Stimulated activated CD8-positive, alpha-beta memory T cell treated with anti-CD3 and anti-CD28 coated beads, Interleukin-4, amount 100 ng/mL, for 24 hours (primary cell): ENCODE data around the gene PDZD7.
A peak's percentile ranks its signal among the peaks of the same experiment; 100 is the strongest.

ENCODE experiments used
- DNase-seq: peaks from one replicate; pipeline ENCODE4 v3.0.0-alpha.2; 2020; ENCODE audit warnings: low read depth

The PDZD7 gene

DNA sequence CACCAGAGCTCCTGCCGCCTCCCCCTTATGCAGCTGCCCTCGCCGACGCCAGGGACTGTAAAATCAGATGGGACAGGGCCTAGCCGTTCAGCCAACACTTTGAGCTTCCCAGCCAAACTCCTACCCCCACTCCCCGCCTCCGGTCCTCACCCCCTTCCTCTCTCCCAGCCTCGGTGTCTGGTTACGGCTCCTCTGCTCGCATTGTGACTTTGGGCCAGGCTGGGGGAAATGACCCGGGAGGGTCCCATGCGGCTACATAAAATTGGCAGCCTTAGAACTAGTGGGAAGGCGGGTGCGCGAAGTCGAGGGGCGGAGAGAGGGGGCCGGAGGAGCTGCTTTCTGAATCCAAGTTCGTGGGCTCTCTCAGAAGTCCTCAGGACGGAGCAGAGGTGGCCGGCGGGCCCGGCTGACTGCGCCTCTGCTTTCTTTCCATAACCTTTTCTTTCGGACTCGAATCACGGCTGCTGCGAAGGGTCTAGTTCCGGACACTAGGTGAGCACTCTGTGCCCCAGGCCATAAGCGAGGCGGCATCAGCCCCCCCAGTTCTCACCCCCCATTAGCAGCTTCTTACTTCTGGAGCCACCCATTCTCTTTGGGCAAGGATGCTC is 30.8 kb upstream of the PDZD7 start, which contains the start of gene KAZALD1:
Gene KAZALD1 (plus strand): TSS at position 366 of the 608 bp plus-strand sequence. CDS start 604 bp downstream, outside the sequence.
- no peak for DNase-seq

DNA sequence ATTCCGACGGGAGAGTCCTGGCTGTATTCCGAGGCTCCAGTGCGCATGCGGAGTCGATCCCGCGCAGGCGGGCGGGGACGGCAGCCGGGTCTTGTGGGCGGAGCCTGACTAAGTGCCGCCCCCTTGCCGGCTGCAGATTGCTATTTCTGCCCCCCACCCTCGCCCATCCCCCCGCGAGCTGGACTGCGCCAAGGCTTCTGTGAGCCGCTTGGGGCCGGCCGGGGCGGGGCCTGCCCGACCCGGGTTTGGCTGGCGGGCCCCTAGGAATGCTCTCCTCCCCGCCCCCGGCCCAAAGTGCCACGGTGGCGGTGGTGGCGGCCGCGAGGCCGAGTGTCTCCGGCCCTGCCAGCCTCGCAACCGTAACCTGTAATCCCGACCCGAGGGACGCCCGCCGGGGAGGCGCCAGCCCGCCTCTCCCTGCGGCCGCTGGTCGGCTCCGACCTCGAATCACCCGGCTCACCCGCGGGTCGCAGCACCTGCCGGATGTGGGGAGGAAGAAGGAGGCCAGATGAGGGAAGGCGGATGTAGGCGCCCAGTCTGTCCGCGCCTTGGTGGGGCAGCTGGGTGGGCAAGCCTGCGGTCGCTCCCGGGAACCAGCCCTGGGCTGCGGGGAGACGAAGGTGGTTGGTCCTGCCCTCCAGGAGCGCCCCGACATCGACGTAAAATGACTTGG is 30.2 kb upstream of the PDZD7 start:
- peak; percentile 85 for DNase-seq

DNA sequence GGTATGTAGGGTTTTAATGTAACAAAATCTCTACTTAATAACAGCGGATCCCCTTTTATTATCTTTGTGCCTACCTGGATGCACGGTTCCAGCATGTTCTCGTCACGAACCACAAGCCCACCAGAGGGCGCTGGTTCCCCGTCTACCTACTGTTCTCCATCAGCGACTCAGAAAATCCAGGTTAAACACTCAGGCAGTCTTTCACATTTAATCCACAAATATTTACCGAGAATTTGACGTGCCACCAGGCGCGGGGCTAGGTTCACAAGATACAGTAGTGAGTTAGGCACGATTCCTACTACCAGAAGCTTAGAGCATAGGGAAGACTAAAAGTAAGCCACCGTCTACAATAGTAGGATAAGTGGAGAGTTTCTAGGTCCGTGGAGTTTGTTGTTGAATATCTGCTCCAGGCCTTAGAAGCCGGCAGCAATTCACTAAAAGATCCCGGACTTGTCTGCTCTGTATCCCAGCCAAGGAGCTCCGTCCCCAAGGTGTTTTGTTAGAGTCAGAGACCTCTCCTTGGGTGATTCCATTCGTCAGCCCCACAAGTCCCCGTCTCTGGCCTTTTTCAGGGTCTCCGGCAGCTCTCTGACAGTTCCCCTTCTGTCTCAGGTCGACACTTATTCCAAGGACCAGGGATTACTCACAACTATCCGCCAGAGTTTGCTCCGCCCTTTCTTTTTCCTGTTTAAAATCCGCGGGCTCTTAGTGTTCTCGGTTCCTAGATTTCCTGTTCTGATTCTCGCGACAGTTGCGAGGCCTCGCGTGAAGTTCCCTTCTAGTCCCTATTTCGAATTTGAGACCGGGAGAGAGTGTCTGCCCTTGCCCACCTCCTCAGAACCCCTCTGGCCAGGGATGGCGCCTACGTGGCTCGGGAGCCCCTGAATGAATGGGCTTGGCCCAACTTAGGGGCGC is 29.4 kb upstream of the PDZD7 start:
- DNase-seq: peak; percentile 85

DNA sequence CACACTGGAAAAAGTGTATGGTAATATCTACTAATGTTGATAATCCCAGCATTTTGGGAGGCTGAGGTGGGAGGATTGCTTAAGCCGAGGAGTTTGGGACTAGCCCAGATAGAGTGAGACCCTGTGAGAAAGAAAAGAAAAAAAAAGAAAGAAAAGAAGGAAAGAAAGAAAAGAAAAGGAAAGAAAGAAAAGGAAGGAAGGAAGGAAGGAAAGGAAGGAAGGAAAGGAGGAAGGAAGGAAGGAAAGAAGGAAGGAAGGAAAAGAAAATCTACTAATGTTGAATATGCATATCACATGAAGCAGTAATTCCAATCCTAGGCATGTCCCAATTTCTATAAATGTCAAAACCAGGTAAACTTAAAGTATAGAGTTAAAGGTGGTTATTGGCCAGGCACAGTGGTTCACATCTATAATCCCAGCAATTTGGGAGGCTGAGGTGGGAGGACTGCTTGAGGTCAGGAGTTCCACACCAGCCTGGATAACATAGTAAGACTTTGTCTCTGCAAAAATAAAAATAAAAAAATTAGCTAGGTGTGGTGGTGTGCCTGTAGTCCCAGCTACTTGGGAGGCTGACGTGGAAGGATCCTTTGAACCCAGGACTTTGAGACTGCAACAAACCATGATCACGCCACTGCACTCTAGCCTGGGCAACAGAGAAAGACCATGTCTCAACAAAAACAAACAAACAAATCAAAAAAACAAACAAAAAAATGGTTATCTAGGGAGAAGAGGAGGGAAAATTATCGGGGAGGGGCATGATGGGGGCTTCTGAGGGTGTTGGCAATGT is 25.6 kb upstream of the PDZD7 start:
- DNase-seq: no peak

DNA sequence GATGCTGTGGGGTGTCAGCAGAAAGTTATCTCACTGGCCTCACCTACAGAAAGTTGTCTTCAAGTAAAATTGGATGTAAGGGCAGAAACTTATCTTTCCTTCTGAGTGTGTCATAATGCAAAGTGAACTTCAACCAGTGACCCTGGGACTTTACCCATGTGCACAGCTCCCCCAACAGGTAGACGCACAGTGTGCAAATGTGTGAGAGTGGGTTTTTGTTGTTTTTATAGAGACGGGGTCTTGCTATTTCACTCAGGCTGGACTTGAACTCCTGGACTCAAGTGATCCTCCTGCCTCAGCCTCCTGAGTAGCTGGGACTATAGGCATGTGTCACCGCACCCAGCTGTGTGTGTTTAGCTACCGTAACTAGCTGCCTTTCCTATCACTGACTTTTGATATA is 24.5 kb upstream of the PDZD7 start:
- no peak for DNase-seq

DNA sequence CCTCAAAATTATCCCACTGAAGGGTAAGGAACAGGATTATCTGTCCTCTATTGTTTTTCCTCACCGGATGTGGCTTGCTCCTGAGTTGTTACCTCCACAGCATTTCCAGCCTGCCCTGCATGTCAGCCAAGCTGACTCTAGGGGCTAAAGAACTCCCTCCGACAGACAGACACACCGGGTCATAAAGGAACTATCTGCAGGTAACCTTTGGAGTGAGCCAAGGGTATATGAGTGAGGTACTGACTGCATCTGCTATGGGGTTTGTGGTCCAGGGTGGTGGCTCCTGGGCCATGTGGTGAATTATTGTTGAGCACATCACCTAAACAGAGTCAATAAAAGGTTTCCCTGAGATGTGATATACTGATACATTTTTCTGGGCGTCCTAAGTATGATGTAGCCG is 23.9 kb upstream of the PDZD7 start:
- DNase-seq: no peak

DNA sequence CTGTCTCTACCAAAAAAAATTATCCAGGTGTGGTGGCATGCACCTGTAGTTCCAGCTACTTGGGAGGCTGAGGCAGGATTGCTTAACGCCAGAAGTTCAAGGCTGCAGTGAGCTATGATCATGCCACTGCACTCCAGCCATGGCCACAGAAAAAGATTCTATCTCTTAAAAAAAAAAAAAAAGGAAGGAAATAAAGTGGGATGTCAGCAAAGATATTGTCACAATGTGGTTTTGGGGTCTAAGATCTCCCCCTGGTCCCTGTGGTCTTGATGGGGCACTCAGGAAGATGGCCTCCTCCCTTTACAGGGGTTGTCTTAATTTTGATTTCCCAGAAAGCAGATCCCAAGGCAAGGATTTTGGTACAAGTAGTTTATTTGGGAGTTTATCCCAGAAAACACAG is 23.4 kb upstream of the PDZD7 start:
- no peak for DNase-seq

DNA sequence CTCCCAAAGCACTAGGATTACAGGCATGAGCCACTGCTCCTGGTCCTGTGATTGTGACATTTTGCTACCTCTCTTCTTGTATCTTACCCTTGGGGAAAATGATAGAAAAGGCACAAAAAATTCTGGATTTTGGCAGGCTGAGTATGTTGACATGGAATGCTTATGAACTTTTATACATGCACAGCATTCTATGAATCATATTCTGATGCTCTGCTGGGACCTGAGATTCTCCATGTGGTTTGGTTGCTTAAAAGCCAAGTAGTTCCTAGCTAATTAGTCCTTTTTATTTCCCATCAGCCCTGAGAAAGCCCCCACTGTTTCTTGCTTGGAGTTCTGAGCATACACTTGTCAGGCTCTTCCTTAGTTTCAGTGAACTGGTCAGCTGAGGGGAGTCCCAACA is 22.6 kb upstream of the PDZD7 start:
- no peak for DNase-seq

DNA sequence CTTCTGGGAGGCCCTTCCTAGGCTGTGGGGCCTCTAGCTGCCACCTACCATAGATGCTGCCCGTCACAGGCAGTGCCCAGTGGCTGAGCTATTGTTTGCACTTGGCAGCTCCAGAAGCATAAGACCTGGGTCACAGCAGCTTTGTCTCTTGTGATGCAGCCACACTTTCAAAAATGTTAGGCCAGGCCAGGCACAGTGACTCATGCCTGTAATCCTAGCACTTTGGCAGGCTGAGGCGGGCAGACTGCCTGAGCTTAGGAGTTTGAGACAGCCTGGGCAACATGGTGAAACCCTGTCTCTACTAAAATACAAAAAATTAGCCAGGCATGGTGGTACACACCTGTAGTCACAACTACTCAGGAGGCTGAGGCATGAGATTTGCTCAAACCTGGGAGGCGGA is 21.4 kb upstream of the PDZD7 start:
- DNase-seq: no peak

DNA sequence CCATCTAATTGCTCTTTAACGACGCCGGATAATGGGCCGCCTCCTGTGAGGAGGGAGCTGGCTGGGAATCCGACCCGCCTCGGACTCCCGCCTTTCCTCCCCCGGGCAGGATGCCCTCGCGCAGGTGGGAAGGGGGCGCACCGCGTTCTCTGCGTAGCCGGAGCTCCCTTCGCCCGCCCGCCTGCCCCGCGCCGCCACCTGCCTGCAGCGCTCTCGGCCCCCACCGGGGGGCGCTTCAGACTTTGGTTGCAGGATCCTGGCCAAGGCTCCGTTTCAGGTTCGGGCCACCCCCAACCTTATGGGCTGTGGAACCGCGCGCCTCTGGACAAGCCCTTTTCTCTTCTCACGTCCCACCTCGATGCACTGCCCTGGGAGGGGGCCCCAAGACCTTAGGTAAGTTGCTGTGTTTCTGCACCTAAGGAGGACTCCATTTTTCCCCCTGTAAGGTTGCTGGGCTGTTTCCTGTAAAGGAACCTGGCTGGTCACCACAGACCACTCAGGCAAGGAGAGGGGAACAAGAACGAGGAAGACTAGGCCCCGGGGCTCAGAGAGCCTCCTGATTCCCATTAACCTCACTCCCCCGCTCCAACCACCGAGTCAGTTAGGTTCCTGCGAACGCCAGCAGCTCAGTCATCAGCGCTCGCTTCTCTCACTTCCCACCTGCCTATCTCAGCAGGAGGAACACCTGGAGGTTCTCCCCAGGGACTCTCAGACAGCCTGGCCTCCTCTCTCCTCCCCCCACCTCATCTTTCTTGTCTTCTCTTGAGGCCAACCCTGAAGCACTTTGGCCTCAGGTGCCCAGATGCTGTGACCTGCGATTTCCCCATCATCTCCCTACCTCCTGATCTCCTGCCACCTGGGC is 19.5 kb upstream of the PDZD7 start:
- DNase-seq: peak; percentile 68

DNA sequence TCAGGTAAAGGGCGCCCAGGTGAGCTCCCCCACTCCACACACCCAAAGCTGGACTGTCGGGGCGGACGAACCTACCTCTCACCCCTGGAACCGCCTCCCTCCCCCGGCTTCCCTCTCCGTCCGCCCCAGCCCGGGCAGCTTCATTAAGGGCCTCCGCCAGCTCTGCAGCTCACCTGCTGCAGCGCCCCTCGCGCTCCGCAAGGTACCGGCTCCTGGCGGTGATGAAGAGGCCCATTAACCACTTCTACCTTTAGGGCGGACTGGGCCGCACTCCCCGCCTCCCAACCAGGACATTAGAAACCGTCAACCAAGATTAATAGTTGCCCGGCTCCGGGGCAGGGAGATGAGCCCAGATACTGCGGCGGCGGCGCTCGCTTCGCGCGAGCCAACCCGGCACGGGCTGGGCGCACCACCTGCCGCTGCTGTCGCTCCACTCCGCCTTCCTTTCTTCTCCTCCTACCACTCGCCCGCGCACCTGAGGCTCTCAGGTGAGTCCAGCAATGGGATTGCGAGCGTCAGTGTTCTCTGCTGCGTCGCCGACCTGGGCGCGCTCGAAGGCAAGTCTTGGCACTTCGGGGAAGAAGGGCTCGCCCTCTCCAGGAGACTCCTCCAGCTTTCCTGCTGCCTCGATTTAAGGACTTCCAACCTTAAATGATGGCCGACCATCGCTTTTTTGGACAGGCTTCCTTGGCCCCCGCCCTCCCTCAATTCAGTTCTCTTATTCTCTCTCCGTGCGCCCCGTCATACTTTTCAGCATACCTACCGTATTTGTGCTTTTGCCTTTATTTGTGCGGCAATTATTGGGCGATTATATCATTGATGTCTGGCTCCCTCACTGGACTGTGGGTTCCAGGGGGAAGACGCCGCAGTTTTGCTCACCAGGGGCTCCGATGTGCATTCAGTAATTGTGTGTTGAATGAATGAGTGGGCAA is 17.3 kb upstream of the PDZD7 start:
- no peak for DNase-seq

DNA sequence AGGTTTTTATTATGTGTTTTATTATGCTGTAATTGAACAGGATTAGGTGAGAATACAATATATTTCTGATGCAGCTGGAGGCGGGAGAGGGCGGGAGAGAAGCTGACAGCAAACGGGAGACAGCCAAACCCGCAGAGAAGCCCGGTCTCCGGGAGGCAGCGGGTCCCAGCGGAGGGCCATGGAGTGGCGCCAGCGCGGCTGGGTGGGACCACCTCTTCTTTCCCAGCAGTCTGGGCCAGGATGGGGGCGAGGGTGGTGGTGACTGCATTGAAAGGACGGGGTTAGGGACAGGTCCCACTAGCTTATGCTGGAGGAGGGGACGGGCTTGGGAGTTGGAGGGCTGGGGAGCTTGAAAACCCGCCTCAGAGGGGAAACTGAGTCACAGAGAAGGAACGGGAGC is 16.3 kb upstream of the PDZD7 start:
- no peak for DNase-seq

DNA sequence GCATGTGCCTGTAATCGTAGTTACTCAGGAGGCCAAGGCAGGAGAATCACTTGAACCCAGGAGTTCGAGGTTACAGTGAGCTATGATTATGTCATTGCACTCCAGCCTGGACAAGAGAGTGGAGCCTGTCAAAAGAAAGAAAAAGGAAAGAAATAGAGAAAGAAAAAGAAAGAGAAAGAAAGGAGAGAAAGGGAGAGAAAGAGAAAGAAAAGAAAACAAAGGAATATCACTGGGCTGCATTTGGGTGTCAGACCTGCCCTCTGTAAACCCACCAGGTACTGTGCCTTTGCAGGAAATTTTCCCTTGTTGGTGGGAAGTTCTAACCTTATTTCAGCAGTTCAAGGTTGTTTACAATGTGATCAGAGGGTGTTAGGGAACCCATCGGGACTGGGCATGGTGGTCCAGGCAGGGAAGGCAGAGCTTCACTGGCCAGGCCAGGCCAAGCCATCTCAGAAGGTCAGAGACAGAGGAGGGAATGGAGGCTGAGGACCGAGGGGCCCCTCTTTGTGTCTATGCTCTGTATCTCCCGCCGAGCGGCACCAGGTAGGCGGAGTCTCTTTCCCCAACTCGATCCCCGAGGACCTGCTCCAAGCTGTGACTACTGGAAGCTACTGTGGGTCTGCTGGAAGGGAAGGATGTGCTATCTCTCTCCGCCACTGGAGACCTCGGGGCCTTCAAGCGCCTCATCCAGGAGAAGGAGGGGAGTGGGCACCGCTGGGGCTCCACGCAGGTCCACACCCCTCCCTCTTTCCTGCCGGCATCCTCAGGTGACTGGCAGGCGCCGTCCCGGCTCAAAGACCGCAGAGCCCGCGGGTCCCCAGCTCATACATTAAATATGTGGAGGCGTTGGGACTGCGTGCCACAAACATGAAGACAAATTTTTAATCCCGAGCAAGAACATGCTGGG is 15.7 kb upstream of the PDZD7 start:
- no peak for DNase-seq

DNA sequence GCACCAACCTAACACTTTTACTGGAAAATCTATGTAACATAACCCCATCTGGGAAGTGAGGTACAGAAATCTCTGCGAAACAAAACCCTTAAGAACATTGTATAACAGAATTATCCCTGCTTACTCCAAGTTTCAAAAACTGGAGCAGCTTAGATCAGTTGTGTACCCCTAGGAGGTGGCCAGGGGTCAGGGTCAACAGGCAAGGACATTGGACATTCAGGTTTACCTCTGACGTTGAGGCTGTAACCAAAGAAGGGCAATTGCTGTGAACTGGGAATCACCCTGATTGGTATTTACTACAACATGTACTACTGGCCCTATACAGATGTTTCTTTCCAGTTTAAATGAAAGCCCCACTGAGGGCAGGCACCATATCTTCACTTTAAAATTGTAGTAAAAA is 13.2 kb upstream of the PDZD7 start:
- DNase-seq: no peak

DNA sequence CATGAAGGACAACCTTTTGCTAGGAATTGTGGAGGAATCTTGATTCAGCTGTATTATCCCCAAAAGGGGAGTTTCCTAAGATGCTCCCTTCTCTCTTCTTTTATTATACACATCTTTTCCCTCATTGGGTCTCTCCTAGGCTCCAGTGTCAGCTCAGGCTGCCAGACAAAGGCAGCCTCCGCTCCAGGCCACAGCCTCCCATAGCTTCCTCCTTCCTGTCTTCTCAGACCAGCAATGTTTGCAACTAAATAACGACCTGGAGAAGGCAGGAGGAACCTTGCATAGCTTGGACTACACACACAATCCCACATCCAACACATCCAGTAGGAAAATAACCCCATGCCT is 12.4 kb upstream of the PDZD7 start:
- no peak for DNase-seq

DNA sequence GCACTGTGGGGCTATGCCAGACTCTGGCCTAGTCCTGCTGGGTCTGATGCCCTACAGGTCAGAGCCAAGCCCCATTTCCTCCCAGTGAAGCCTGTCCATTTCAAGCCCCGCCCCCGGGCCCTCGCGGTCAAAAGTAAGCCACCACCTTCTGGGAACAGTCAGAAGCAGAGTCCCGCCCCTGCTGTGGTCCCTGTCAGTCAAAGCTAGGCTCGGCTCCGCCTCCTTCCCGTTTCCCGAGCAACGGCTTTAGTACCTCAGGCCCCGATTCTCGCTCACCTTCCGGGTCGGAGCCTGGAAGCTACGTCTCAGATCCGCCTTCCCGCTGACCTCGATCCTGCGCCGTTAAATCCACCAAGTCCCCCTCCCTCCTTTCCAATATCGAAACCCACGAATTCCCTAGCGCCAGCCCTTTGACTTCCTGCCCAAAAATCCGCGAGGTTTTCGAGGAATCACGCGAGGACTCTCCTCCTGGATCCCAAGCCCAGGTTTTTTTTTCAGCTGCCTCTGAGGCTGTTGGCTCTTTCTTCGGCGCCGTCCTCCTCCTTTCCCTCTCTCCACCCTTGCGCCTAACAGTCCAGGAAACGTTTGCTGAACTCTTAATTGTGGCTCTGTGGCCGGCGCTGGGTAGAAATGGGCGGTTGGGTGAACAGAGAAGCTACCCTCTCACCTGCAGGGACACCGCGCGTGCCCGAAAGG is 11.9 kb upstream of the PDZD7 start:
- DNase-seq: peak; percentile 88

DNA sequence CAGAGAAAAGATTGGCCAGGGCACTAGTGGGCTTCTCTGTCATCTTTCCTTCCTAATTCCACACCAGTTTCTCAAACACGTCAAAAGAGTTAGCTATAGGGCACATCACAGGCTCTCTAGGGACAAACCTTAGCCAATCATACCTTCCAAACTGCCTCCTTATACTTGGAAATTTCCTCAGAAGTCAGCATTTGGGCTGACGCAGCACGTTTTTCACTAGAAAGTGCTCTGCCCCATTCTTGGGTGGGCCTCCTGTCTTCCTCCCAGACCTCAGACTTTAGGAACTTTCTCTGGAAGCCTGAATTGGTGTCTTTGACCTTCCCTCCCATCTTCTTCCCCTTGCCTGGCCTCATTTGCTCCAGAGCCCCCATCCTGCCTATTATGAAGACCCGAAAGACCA is 11.2 kb upstream of the PDZD7 start:
- DNase-seq: no peak

DNA sequence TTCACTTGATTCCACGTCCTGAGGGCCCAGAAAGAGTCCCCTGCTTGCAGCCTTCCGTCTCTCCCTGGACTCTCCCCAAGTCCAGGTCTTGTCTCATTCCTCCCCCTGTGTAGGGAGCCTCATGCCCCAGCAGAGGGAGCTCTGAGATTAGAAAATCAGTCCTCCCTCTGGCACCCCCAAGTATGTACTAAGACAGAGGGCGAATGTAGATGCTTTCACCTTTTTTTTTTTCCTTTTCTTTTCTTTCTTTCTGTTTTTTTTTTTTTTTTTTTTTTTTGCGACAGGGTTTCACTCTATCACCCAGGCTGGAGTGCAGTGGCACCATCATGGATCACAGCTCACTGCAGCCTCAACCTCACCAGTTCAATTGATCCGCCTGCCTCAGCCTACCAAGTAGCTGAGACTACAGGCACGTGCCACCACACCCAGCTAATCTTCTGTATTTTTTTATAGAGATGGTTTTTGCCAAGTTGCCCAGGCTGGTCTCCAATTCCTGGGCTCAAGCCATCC is 10.4 kb upstream of the PDZD7 start:
- peak; percentile 56 for DNase-seq
